IMR-90 (cell line): ENCODE measurements around the gene FNIP2. TPM values are rescaled to one million over a fixed set of nuclear protein-coding genes. Genes with fewer than 3 reads are reported as not detected.
A peak's percentile ranks its signal among the peaks of the same experiment; 100 is the strongest.
"Not testable (repeated sequence)": the region's sequence is repeated elsewhere in the genome, so short reads cannot be mapped to it uniquely, and the experiment has no call there.

Experiments used
- ATAC-seq: fragments of 200-7000 bp; cut with Tn5 transposase; 2 replicates; pipeline ENCODE4 v1.9.1; 2020; ENCODE audit warnings: low read depth, mild to moderate bottlenecking, moderate library complexity
- BruUV-seq: library from RNA; stranded (reverse); fragments of 400-500 nt; replicated peaks from 2 replicates; lab custom pipeline; 2021; lab: Mats Ljungman, UMichigan
- CTCF ChIA-PET: fragments of 300-600 bp; formaldehyde crosslinking; extraction: SDS; loops from one replicate; lab custom pipeline; 2021; ENCODE audit warnings: antibody characterized with exemption; lab: Yijun Ruan, JAX
- POLR2A ChIA-PET: fragments of 300-600 bp; sonication (Branson Sonifier 250); formaldehyde crosslinking; loops from one replicate; lab custom pipeline; 2022; ENCODE audit warnings: antibody characterized with exemption; ENCODE audit not compliant: unreplicated experiment; lab: Charles Lee
- DNase-seq: peaks from one replicate; pipeline ENCODE4 v3.0.0; 2013
- H2AFZ ChIP-seq: replicated peaks from 2 replicates; pipeline ENCODE3; 2013; ENCODE audit warnings: low read length, mild to moderate bottlenecking; ENCODE audit not compliant: poor library complexity
- H2AK5ac ChIP-seq: 2 replicates; pipeline ENCODE4 v1.6.1; 2013; ENCODE audit warnings: low read depth, low read length, inconsistent platforms
- H2AK9ac ChIP-seq: replicated peaks from 2 replicates; pipeline ENCODE3; 2013; ENCODE audit warnings: mild to moderate bottlenecking, low read depth, low read length, moderate library complexity; ENCODE audit not compliant: poor library complexity
- H2BK120ac ChIP-seq: 2 replicates; pipeline ENCODE4 v1.6.1; 2013; ENCODE audit warnings: low read depth, low read length, inconsistent platforms
- H2BK15ac ChIP-seq: 3 replicates; pipeline ENCODE4 v1.6.1; 2013; ENCODE audit warnings: low read depth, low read length, inconsistent platforms
- H2BK20ac ChIP-seq: 2 replicates; pipeline ENCODE4 v1.6.1; 2013; ENCODE audit warnings: low read depth, mild to moderate bottlenecking, inconsistent platforms, low read length, moderate library complexity
- H2BK5ac ChIP-seq: 2 replicates; pipeline ENCODE4 v1.6.1; 2013; ENCODE audit warnings: mild to moderate bottlenecking, low read depth, low read length, inconsistent platforms; ENCODE audit not compliant: poor library complexity, severe bottlenecking
- H3K14ac ChIP-seq: replicated peaks from 2 replicates; pipeline ENCODE4 v1.6.1; 2013; ENCODE audit warnings: low read depth, low read length, inconsistent platforms
- H3K18ac ChIP-seq: 2 replicates; pipeline ENCODE4 v1.6.1; 2013; ENCODE audit warnings: low read depth, low read length, control low read depth
- H3K23ac ChIP-seq: 2 replicates; pipeline ENCODE4 v1.6.1; 2013; ENCODE audit warnings: low read depth, low read length, inconsistent platforms
- H3K27ac ChIP-seq: 2 replicates; pipeline ENCODE4 v1.5.1; 2013; ENCODE audit warnings: mild to moderate bottlenecking, control low read depth, low read length; ENCODE audit not compliant: insufficient read depth
- H3K27me3 ChIP-seq: 2 replicates; pipeline ENCODE4 v1.6.1; 2013; ENCODE audit warnings: low read length; ENCODE audit not compliant: control insufficient read depth, insufficient read depth
- H3K36me3 ChIP-seq: 2 replicates; pipeline ENCODE4 v1.6.1; 2013; ENCODE audit warnings: low read length, mixed read lengths; ENCODE audit not compliant: control insufficient read depth, insufficient read depth
- H3K4ac ChIP-seq: 2 replicates; pipeline ENCODE4 v1.6.1; 2013; ENCODE audit warnings: low read depth, low read length, inconsistent platforms
- H3K4me1 ChIP-seq: 2 replicates; pipeline ENCODE4 v1.6.1; 2013; ENCODE audit warnings: low read length, mixed read lengths; ENCODE audit not compliant: control insufficient read depth, insufficient read depth
- H3K4me2 ChIP-seq: 2 replicates; pipeline ENCODE4 v1.6.1; 2013; ENCODE audit warnings: low read depth, mild to moderate bottlenecking, control low read depth, low read length, moderate library complexity
- H3K4me3 ChIP-seq: 2 replicates; pipeline ENCODE4 v1.5.1; 2013; ENCODE audit warnings: low read depth, mild to moderate bottlenecking, control low read depth, low read length, moderate library complexity; ENCODE audit not compliant: insufficient read depth
- H3K56ac ChIP-seq: 2 replicates; pipeline ENCODE4 v1.6.1; 2013; ENCODE audit warnings: low read length, inconsistent platforms; ENCODE audit not compliant: insufficient read depth; ENCODE audit errors: extremely low read depth
- H3K79me1 ChIP-seq, 2 experiments: 2 replicates each; pipeline ENCODE4 v1.6.1; 2013; ENCODE audit warnings: low read length in 2 of 2, inconsistent platforms in 1 of 2, low read depth in 1 of 2
- H3K9ac ChIP-seq: 2 replicates; pipeline ENCODE4 v1.6.1; 2013; ENCODE audit warnings: low read depth, low read length, control low read depth
- H3K9me1 ChIP-seq: 2 replicates; pipeline ENCODE4 v1.6.1; 2013; ENCODE audit warnings: low read length, inconsistent platforms; ENCODE audit not compliant: insufficient read depth
- H3K9me3 ChIP-seq: 2 replicates; pipeline ENCODE4 v1.6.1; 2013; ENCODE audit warnings: low read length; ENCODE audit not compliant: control insufficient read depth, insufficient read depth
- H4K20me1 ChIP-seq: 2 replicates; pipeline ENCODE4 v1.6.1; 2013; ENCODE audit warnings: low read length, inconsistent platforms; ENCODE audit not compliant: insufficient read depth
- H4K5ac ChIP-seq: 2 replicates; pipeline ENCODE4 v1.6.1; 2013; ENCODE audit warnings: mild to moderate bottlenecking, low read depth, low read length, control low read depth
- H4K8ac ChIP-seq, 2 experiments: 2 replicates each; pipeline ENCODE4 v1.6.1; 2013; ENCODE audit warnings: low read depth in 2 of 2, low read length in 2 of 2, control low read depth in 1 of 2, inconsistent platforms in 1 of 2
- H4K91ac ChIP-seq: 2 replicates; pipeline ENCODE4 v1.6.1; 2013; ENCODE audit warnings: low read depth, low read length, inconsistent platforms; ENCODE audit not compliant: insufficient read depth
- WGBS, 2 experiments: methylation state at CpG; one replicate each; pipeline versions ENCODE4 v1.1.5 to v1.1.7; 2013; ENCODE audit warnings: missing lambda C conversion rate in 2 of 2; ENCODE audit not compliant: insufficient read length in 1 of 2; ENCODE audit errors: extremely low coverage in 2 of 2; 5-methylcytosine and 5-hydroxymethylcytosine counted together
- dilution Hi-C: fragments of 300-500 bp; cut with HindIII; formaldehyde crosslinking; loops from one replicate; pipeline ENCODE4 v1.14.3; 2018; ENCODE audit warnings: low sequenced_read_pairs; ENCODE audit not compliant: unreplicated experiment
- in situ Hi-C: fragments of 300-500 bp; cut with MboI; formaldehyde crosslinking; loops from 3 replicates; pipeline ENCODE4 v1.14.3; 2019; ENCODE audit warnings: low sequenced_read_pairs, inconsistent platforms, mixed read lengths
- intact Hi-C: fragments of 100-400 bp; cut with micrococcal nuclease; formaldehyde crosslinking; loops from 2 replicates; pipeline ENCODE4 v1.10.0; 2022
- polyA plus RNA-seq, 3 experiments: library from polyadenylated mRNA; depleted of rRNA; stranded (reverse); fragments of >200 nt; gene quantifications; 2 replicates each; pipeline ENCODE4 v1.2.3, GENCODE V29; 2012; ENCODE audit warnings: low replicate concordance in 1 of 3
- total RNA-seq: library from RNA; depleted of rRNA; stranded (reverse); fragments of >200 nt; gene quantifications from 2 replicates; pipeline ENCODE4 v1.2.3, GENCODE V29; 2012

Gene FNIP2
- total and polyA plus RNA-seq, 2 of the 4 experiments (the other 2 are of a cell fraction), result 4.7 to 24.6 TPM

GRCh38 chr4:158755819-158756218 is 13.0 kb upstream of the FNIP2 start:
- H2BK120ac ChIP-seq, result peak overlapping the region; percentile 26; the same call in 1 of the 2 replicates
- H3K79me1 ChIP-seq, CTCF ChIA-PET, H3K9me1 ChIP-seq, H3K9ac ChIP-seq, H2AFZ ChIP-seq, ATAC-seq, H3K9me3 ChIP-seq, dilution Hi-C loops, H3K4me2 ChIP-seq, H3K18ac ChIP-seq, H2AK9ac ChIP-seq, H3K23ac ChIP-seq, H3K4me3 ChIP-seq, H2BK5ac ChIP-seq, H4K91ac ChIP-seq, H4K20me1 ChIP-seq, DNase-seq, H3K27me3 ChIP-seq, H3K4me1 ChIP-seq, H3K27ac ChIP-seq, BruUV-seq, POLR2A ChIA-PET, H2BK15ac ChIP-seq, intact Hi-C loops, H4K8ac ChIP-seq, H4K5ac ChIP-seq, H3K56ac ChIP-seq, H3K36me3 ChIP-seq, in situ Hi-C loops: not testable (repeated sequence)
- 0 out of 2 replicates have a peak overlapping the region, but pooled peaks have one; percentile 23 for H2AK5ac ChIP-seq
- H3K4ac ChIP-seq, result peak overlapping the region; percentile 40
- WGBS, 2 experiments, result no CpG with 5 or more reads among the region's 7 CpGs
- 0 out of 2 replicates have a peak overlapping the region, but pooled peaks have one; percentile 37 for H3K14ac ChIP-seq
- H2BK20ac ChIP-seq, result peak overlapping the region; percentile 10; the same call in 1 of the 2 replicates
